HEK293 (cell line): Measurements from ENCODE around the gene RPUSD4.

ENCODE experiments used
- CTCF ChIA-PET: fragments of 350-600 bp; formaldehyde crosslinking; extraction: SDS; loops from one replicate; lab custom pipeline; 2021; ENCODE audit warnings: antibody characterized with exemption; lab: Yijun Ruan, JAX
- POLR2A ChIA-PET: fragments of 300-600 bp; formaldehyde crosslinking; extraction: SDS; loops from one replicate; lab custom pipeline; 2020; ENCODE audit warnings: antibody characterized with exemption, inconsistent platforms; lab: Yijun Ruan, JAX
- H3K27ac ChIP-seq: fragments of 200-500 bp; sonication (Bioruptor generic); 2 replicates; pipeline ENCODE4 v1.5.1; 2014; ENCODE audit warnings: low read depth, low read length, control low read depth, inconsistent platforms; ENCODE audit errors: extremely low read depth
- H3K36me3 ChIP-seq, 2 experiments: fragments of 200-500 bp in 1 of 2; sonication (Bioruptor generic) in 1 of 2; 1 replicate in 1 of 2; 2 replicates in 1 of 2; pipeline ENCODE4 v1.5.1; 2014 to 2017; ENCODE audit warnings: inconsistent platforms in 2 of 2, low read length in 2 of 2; ENCODE audit not compliant: control insufficient read depth in 2 of 2, insufficient read depth in 1 of 2
- H3K4me1 ChIP-seq: fragments of 200-500 bp; sonication (Bioruptor generic); 2 replicates; pipeline ENCODE4 v1.5.1; 2014; ENCODE audit warnings: mild to moderate bottlenecking, low read length, inconsistent platforms; ENCODE audit not compliant: control insufficient read depth, insufficient read depth
- H3K4me3 ChIP-seq: 2 replicates; pipeline ENCODE4 v1.5.1; 2011; ENCODE audit warnings: low read depth, mild to moderate bottlenecking, control low read depth, low read length, moderate library complexity
- H3K9me3 ChIP-seq: fragments of 200-500 bp; sonication (Bioruptor generic); 2 replicates; pipeline ENCODE4 v1.5.1; 2014; ENCODE audit warnings: low read depth, low read length, inconsistent platforms; ENCODE audit not compliant: control insufficient read depth, insufficient read depth
- FEZF1 ChIP-seq: fragments of 450-650 bp; formaldehyde crosslinking; IDR thresholded peaks from 2 replicates; pipeline ENCODE4 v1.5.1; 2016; ENCODE audit warnings: missing biosample characterization, missing genetic modification characterization
- GLI2 ChIP-seq: fragments of 450-650 bp; formaldehyde crosslinking; IDR thresholded peaks from 2 replicates; pipeline ENCODE4; 2017; ENCODE audit warnings: missing biosample characterization, missing genetic modification characterization, low read depth, borderline replicate concordance
- IKZF3 ChIP-seq: fragments of 450-650 bp; IDR thresholded peaks from 2 replicates; pipeline ENCODE4 v1.5.0; 2018; ENCODE audit warnings: missing biosample characterization, mild to moderate bottlenecking, missing genetic modification characterization, moderate library complexity
- KLF8 ChIP-seq: fragments of 450-650 bp; formaldehyde crosslinking; IDR thresholded peaks from 2 replicates; pipeline ENCODE4 v1.5.1; 2016; ENCODE audit warnings: missing biosample characterization, missing genetic modification characterization
- SP3 ChIP-seq: fragments of 450-650 bp; formaldehyde crosslinking; IDR thresholded peaks from 2 replicates; pipeline ENCODE4 v1.5.1; 2016; ENCODE audit warnings: missing biosample characterization, missing genetic modification characterization
- ZBTB17 ChIP-seq: fragments of 450-650 bp; formaldehyde crosslinking; IDR thresholded peaks from 2 replicates; pipeline ENCODE4 v1.5.1; 2016; ENCODE audit warnings: missing biosample characterization, missing genetic modification characterization
- ZNF248 ChIP-seq: fragments of 450-650 bp; formaldehyde crosslinking; IDR thresholded peaks from 2 replicates; pipeline ENCODE4 v1.5.1; 2017; ENCODE audit warnings: missing biosample characterization, missing genetic modification characterization
- ZNF311 ChIP-seq: fragments of 450-650 bp; formaldehyde crosslinking; IDR thresholded peaks from 2 replicates; pipeline ENCODE4 v1.5.1; 2017; ENCODE audit warnings: missing biosample characterization, missing genetic modification characterization, borderline replicate concordance
- ZNF324 ChIP-seq: fragments of 450-650 bp; formaldehyde crosslinking; IDR thresholded peaks from 2 replicates; pipeline ENCODE4 v1.5.1; 2016; ENCODE audit warnings: missing biosample characterization, missing genetic modification characterization
- ZNF366 ChIP-seq: fragments of 450-650 bp; formaldehyde crosslinking; conservative IDR thresholded peaks from 2 replicates; pipeline ENCODE4 v1.5.1; 2016; ENCODE audit warnings: missing biosample characterization, missing genetic modification characterization
- ZNF426 ChIP-seq: fragments of 450-650 bp; formaldehyde crosslinking; IDR thresholded peaks from 2 replicates; pipeline ENCODE4 v1.5.1; 2017; ENCODE audit warnings: missing biosample characterization, missing genetic modification characterization, mild to moderate bottlenecking, inconsistent platforms, moderate library complexity
- ZNF544 ChIP-seq: fragments of 450-650 bp; formaldehyde crosslinking; IDR thresholded peaks from 2 replicates; pipeline ENCODE4 v1.5.0; 2017; ENCODE audit warnings: missing biosample characterization, missing genetic modification characterization
- ZNF623 ChIP-seq: fragments of 450-650 bp; formaldehyde crosslinking; IDR thresholded peaks from 2 replicates; pipeline ENCODE4 v1.5.1; 2016; ENCODE audit warnings: missing biosample characterization, missing genetic modification characterization
- ZNF624 ChIP-seq: fragments of 450-650 bp; formaldehyde crosslinking; IDR thresholded peaks from 2 replicates; pipeline ENCODE4 v1.5.1; 2017; ENCODE audit warnings: missing biosample characterization, missing genetic modification characterization
- ZNF664 ChIP-seq: fragments of 450-650 bp; formaldehyde crosslinking; IDR thresholded peaks from 2 replicates; pipeline ENCODE4 v1.5.1; 2016; ENCODE audit warnings: missing biosample characterization, missing genetic modification characterization
- ZNF747 ChIP-seq: fragments of 450-650 bp; formaldehyde crosslinking; IDR thresholded peaks from 2 replicates; pipeline ENCODE4 v1.5.1; 2016; ENCODE audit warnings: missing biosample characterization, missing genetic modification characterization
- ZNF837 ChIP-seq: fragments of 450-650 bp; formaldehyde crosslinking; IDR thresholded peaks from 2 replicates; pipeline ENCODE4 v1.5.1; 2016; ENCODE audit warnings: missing biosample characterization, missing genetic modification characterization
- ZSCAN16 ChIP-seq: fragments of 450-650 bp; formaldehyde crosslinking; IDR thresholded peaks from 2 replicates; pipeline ENCODE4 v1.5.1; 2016; ENCODE audit warnings: missing biosample characterization, missing genetic modification characterization
- TF ChIP-seq, protein P1 (sequence below): fragments of 450-650 bp; formaldehyde crosslinking; IDR thresholded peaks from 2 replicates; pipeline ENCODE4 v1.5.1; 2016; ENCODE audit warnings: missing biosample characterization, missing genetic modification characterization
- TF ChIP-seq, protein P2 (sequence below): fragments of 450-650 bp; formaldehyde crosslinking; IDR thresholded peaks from 2 replicates; pipeline ENCODE4 v1.5.1; 2017; ENCODE audit warnings: missing biosample characterization, mild to moderate bottlenecking, missing genetic modification characterization, moderate library complexity
- TF ChIP-seq, protein P3 (sequence below): fragments of 450-650 bp; IDR thresholded peaks from 2 replicates; pipeline ENCODE4 v1.5.1; 2018; ENCODE audit warnings: missing biosample characterization, missing genetic modification characterization

Gene RPUSD4

DNA sequence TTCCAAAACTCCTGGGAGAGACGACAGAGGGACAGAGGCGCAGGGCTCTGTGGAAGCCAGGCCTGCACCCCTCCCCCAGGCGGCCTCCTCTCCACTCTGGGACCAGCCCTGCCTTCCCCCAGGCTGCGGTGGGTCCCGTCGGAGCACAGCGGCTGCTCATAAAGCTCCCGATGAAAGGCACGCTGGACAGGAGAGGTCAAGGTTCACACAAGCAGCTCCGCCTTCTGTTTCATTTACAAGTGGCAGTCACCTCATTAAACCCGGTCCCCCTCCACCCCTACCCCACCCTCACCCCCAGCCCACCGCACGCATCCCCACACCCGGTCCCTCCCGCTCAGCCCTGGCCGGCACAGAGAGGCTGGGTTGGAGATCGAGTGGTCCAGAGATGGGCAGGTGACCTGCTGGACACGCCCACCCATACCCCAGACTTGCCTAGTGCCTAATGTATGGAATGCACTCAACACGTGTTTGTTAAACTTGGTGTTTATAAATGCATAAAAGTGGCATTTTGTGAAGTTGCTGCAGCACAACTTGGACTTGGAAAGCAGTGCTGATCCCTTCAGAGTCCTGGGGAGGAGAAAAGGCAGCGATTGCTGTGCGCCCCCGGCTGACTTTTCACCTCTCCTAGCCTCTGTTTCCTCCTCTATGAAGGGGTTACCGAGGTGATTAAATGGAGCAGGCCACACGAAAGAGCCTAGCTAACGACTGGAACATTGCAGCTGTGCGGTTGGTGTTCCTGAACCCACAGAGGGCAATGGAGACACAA, 26.0 kb downstream of the RPUSD4 start:
- ChIA-PET CTCF (interaction anchor here (0.7 to 1.1 kb wide), 2 partner anchors 8 to 245 kb away, joined by 3 read pairs; no protein-coding TSS in a partner anchor), POLR2A (no interaction called here)
- H3K9me3 ChIP-seq = no peaks in the 10 kb centered on the region
- no peak for TF ChIP-seq GLI2 (tag by site-specific recombination)
- TF ChIP-seq, protein P1, sequence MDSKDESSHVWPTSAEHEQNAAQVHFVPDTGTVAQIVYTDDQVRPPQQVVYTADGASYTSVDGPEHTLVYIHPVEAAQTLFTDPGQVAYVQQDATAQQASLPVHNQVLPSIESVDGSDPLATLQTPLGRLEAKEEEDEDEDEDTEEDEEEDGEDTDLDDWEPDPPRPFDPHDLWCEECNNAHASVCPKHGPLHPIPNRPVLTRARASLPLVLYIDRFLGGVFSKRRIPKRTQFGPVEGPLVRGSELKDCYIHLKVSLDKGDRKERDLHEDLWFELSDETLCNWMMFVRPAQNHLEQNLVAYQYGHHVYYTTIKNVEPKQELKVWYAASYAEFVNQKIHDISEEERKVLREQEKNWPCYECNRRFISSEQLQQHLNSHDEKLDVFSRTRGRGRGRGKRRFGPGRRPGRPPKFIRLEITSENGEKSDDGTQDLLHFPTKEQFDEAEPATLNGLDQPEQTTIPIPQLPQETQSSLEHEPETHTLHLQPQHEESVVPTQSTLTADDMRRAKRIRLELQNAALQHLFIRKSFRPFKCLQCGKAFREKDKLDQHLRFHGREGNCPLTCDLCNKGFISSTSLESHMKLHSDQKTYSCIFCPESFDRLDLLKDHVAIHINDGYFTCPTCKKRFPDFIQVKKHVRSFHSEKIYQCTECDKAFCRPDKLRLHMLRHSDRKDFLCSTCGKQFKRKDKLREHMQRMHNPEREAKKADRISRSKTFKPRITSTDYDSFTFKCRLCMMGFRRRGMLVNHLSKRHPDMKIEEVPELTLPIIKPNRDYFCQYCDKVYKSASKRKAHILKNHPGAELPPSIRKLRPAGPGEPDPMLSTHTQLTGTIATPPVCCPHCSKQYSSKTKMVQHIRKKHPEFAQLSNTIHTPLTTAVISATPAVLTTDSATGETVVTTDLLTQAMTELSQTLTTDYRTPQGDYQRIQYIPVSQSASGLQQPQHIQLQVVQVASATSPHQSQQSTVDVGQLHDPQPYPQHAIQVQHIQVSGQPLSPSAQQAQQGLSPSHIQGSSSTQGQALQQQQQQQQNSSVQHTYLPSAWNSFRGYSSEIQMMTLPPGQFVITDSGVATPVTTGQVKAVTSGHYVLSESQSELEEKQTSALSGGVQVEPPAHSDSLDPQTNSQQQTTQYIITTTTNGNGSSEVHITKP (tag by site-specific recombination) = no peak
- TF ChIP-seq ZSCAN16 (tag by site-specific recombination) = no peak
- TF ChIP-seq ZNF837 (tag by site-specific recombination) = no peak
- TF ChIP-seq ZNF623 (tag by site-specific recombination) = no peak
- TF ChIP-seq ZNF664 = no peak
- TF ChIP-seq ZNF426 (tag by site-specific recombination) = no peak
- no peak for TF ChIP-seq ZNF366
- no peak for TF ChIP-seq FEZF1 (tag by site-specific recombination)
- H3K27ac ChIP-seq = no peak overlapping the region
- H3K4me1 ChIP-seq = no peaks in the 10 kb centered on the region
- peaks cover 0 to 4% of the 10 kb centered on the region in 2 experiments; a peak in 1 of 3 replicates for H3K36me3 ChIP-seq
- H3K4me3 ChIP-seq = no peak overlapping the region

DNA sequence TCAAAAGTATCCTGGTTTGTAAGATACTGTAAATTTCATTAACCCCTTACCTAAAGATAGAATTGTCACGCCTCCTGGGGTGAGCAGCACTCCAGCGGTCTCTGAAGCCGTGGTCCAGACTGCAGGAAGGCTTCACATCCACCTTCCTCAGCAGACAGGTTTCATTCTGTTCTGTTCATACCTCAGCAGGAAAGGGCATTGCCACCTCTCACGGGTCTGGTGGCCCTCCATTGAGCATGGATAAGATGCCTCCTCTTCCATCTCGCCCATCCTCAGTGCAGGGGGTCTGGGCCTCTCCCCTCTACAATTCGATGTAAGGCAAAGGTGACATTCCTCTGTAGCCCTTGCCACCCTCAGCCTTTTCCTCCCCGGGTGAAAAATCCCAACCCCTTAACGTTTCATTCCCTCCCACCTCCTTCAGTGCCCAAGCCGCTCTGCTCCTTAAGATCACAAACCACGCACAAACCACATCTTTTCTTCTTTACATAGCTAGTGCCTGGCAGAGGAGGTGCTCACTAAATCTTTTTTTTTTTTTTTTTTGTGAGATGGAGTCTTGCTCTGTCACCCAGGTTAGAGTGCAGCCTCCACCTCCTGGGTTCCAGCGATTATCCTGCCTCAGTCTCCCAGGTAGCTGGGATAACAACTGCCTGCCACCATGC, 28.5 kb downstream of the RPUSD4 start:
- no peaks in the 10 kb centered on the region for H3K9me3 ChIP-seq
- ChIA-PET CTCF (interaction anchor here (0.7 to 1.8 kb wide), 4 partner anchors 11 to 570 kb away, joined by 3 to 6 read pairs (median 4); no protein-coding TSS in a partner anchor), POLR2A (no interaction called here)
- H3K36me3 ChIP-seq = no peaks in the 10 kb centered on the region
- no peak overlapping the region for H3K4me3 ChIP-seq
- H3K4me1 ChIP-seq = no peaks in the 10 kb centered on the region
- TF ChIP-seq KLF8 (no peak), ZNF544 (tag by site-specific recombination) (no peak), ZNF248 (tag by site-specific recombination) (no peak), ZBTB17 (tag by site-specific recombination) (no peak)
- no peak overlapping the region for H3K27ac ChIP-seq

DNA sequence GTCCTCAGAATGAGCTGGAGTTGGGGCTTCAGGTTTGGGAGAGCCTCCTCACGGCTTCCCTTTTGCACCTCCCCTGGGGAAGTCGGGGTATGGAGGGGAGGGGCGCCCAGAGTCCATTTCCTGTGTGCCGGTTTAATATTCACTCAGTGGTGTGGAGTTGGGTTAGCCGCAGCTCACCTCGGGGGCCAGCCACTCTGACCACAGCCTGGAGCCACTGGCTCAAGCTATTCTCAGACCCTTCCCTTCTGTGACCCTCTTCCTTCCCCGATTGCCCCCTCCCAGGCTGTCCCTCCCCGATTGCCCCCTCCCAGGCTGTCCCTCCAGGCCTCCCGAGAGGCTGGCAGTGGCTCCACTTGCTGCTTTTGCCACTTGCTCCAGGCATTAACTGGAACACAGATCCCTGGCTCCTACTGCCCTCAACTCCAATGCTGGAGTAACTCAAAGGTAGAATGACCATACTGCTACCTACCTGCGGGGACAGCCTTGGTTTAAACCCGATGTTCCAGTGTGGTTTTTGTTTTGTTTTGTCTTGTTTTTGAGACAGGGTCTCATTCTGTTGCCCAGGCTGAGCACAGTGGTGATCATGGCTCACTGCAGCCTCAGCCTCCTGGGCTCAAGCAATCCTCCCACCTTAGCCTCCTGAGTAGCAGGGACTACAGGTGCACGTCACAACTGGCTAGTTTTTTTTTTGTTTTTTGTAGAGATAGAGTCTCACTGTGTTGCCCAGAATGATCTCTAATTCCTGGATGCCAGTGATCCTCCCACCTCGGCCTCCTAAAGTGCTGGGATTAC, 29.3 kb downstream of the RPUSD4 start:
- ChIA-PET POLR2A (no interaction called here), CTCF (interaction anchor here (0.7 kb wide), 1 partner anchor 290 kb away, joined by 5 read pairs; no protein-coding TSS in a partner anchor)
- H3K4me1 ChIP-seq = no peaks in the 10 kb centered on the region
- H3K27ac ChIP-seq = no peak overlapping the region
- H3K9me3 ChIP-seq = no peaks in the 10 kb centered on the region
- no peak overlapping the region for H3K4me3 ChIP-seq
- H3K36me3 ChIP-seq = no peaks in the 10 kb centered on the region
- TF ChIP-seq ZSCAN16 (tag by site-specific recombination) (no peak), ZNF664 (no peak), SP3 (tag by site-specific recombination) (no peak), IKZF3 (tag by site-specific recombination) (no peak), ZNF624 (tag by site-specific recombination) (no peak), ZNF311 (tag by site-specific recombination) (no peak), ZNF747 (no peak), ZNF324 (tag by site-specific recombination) (no peak)
- TF ChIP-seq, protein P2, sequence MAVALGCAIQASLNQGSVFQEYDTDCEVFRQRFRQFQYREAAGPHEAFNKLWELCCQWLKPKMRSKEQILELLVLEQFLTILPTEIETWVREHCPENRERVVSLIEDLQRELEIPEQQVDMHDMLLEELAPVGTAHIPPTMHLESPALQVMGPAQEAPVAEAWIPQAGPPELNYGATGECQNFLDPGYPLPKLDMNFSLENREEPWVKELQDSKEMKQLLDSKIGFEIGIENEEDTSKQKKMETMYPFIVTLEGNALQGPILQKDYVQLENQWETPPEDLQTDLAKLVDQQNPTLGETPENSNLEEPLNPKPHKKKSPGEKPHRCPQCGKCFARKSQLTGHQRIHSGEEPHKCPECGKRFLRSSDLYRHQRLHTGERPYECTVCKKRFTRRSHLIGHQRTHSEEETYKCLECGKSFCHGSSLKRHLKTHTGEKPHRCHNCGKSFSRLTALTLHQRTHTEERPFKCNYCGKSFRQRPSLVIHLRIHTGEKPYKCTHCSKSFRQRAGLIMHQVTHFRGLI = no peak
- TF ChIP-seq, protein P3, sequence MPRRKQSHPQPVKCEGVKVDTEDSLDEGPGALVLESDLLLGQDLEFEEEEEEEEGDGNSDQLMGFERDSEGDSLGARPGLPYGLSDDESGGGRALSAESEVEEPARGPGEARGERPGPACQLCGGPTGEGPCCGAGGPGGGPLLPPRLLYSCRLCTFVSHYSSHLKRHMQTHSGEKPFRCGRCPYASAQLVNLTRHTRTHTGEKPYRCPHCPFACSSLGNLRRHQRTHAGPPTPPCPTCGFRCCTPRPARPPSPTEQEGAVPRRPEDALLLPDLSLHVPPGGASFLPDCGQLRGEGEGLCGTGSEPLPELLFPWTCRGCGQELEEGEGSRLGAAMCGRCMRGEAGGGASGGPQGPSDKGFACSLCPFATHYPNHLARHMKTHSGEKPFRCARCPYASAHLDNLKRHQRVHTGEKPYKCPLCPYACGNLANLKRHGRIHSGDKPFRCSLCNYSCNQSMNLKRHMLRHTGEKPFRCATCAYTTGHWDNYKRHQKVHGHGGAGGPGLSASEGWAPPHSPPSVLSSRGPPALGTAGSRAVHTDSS = no peak
